HCEC 1CT (cell line): ENCODE results near the gene CYP2A7.
"Not testable (repeated sequence)": the region's sequence is repeated elsewhere in the genome, so short reads cannot be mapped to it uniquely, and the experiment has no call there.

Source experiments
- DNase-seq: peaks from one replicate; pipeline ENCODE4 v3.0.0-alpha.2; 2017

Gene CYP2A7

GRCh38 chr19:40882062-40882461 lies at the start of gene CYP2A7:
Gene CYP2A7 (minus strand): TSS chr19:40882231. CDS start chr19:40882210, 21 bp downstream.
- not testable (repeated sequence) for DNase-seq

GRCh38 chr19:40930799-40931198 lies 48.8 kb upstream of the CYP2A7 start:
- not testable (repeated sequence) for DNase-seq

- not testable (repeated sequence) for DNase-seq
These were observed 47.9 kb upstream of the CYP2A7 start for GRCh38 chr19:40929942-40930341.

GRCh38 chr19:40928850-40929249 lies 46.8 kb upstream of the CYP2A7 start:
- DNase-seq = no peak

- no peak for DNase-seq
These were observed 45.5 kb upstream of the CYP2A7 start for GRCh38 chr19:40927567-40927966.

- DNase-seq = not testable (repeated sequence)
These were observed 44.2 kb upstream of the CYP2A7 start for GRCh38 chr19:40926276-40926675.

GRCh38 chr19:40923934-40924391 lies 41.9 kb upstream of the CYP2A7 start:
- no peak for DNase-seq

GRCh38 chr19:40922237-40923160 lies 40.5 kb upstream of the CYP2A7 start:
- DNase-seq = not testable (repeated sequence)

GRCh38 chr19:40921005-40921897 lies 39.2 kb upstream of the CYP2A7 start:
- peak; percentile 13 for DNase-seq

- DNase-seq = no peak
These were observed 38.4 kb upstream of the CYP2A7 start for GRCh38 chr19:40920300-40921004.

- DNase-seq = not testable (repeated sequence)
These were observed 37.7 kb upstream of the CYP2A7 start for GRCh38 chr19:40919530-40920299.

GRCh38 chr19:40918303-40918702 lies 36.3 kb upstream of the CYP2A7 start:
- DNase-seq = not testable (repeated sequence)

GRCh38 chr19:40908976-40909375 lies 26.9 kb upstream of the CYP2A7 start:
- no peak for DNase-seq

- no peak for DNase-seq
These were observed 26.1 kb upstream of the CYP2A7 start for GRCh38 chr19:40907968-40908735.

GRCh38 chr19:40906512-40906911 lies 24.5 kb upstream of the CYP2A7 start:
- no peak for DNase-seq

GRCh38 chr19:40904673-40905156 lies 22.7 kb upstream of the CYP2A7 start:
- not testable (repeated sequence) for DNase-seq

GRCh38 chr19:40901975-40902750 lies 20.1 kb upstream of the CYP2A7 start:
- DNase-seq = not testable (repeated sequence)

- DNase-seq = not testable (repeated sequence)
These were observed 18.5 kb upstream of the CYP2A7 start for GRCh38 chr19:40900521-40900920.

GRCh38 chr19:40899964-40900363 lies 17.9 kb upstream of the CYP2A7 start:
- DNase-seq = not testable (repeated sequence)
